K562 (cell line): ENCODE measurements around the gene PFKL. TPM values are rescaled to one million over a fixed set of nuclear protein-coding genes. Genes with fewer than 3 reads are reported as not detected.

Experiments used
- ATAC-seq: fragments of 200-7000 bp; cut with Tn5 transposase; 3 replicates; pipeline ENCODE4 v1.9.1; 2020; ENCODE audit warnings: moderate library complexity
- Bru-seq: library from RNA; stranded (reverse); fragments of 400-500 nt; gene quantifications from one replicate; lab custom pipeline; 2021; lab: Mats Ljungman, UMichigan
- BruChase-seq, 2 experiments: library from RNA; stranded (reverse); fragments of 400-500 nt; gene quantifications; one replicate each; lab custom pipeline; 2021; lab: Mats Ljungman, UMichigan
- BruUV-seq: library from RNA; stranded (reverse); fragments of 400-500 nt; replicated peaks from 2 replicates; lab custom pipeline; 2021; lab: Mats Ljungman, UMichigan
- CTCF ChIA-PET: fragments of 300-600 bp; formaldehyde crosslinking; extraction: SDS; loops from one replicate; lab custom pipeline; 2021; ENCODE audit warnings: low intra/inter-chr PET ratio; lab: Yijun Ruan, JAX
- POLR2A ChIA-PET: fragments of 300-600, 350-650 bp; sonication (Branson Sonifier 250); formaldehyde crosslinking; extraction: SDS; loops from one replicate; lab custom pipeline; 2021; ENCODE audit warnings: antibody characterized with exemption, inconsistent platforms; lab: Yijun Ruan, JAX
- DNase-seq, 4 experiments: peaks; one replicate each; pipeline versions ENCODE4 v3.0.0 to v3.0.0-alpha.2; 2011 to 2018; ENCODE audit warnings: low spot score in 3 of 4, mixed read lengths in 3 of 4; ENCODE audit errors: extremely low read depth in 1 of 4
- FAIRE-seq: peaks from 2 replicates; lab custom pipeline; 2011; peaks lifted over from hg19 to GRCh38; lab: Jason Lieb, UNC
- H2AFZ ChIP-seq: 2 replicates; pipeline ENCODE4 v1.6.0; 2011; ENCODE audit warnings: low read depth, low read length, control low read depth, inconsistent platforms
- H3K27ac ChIP-seq: fragments of 200-600 bp; 3 replicates; pipeline ENCODE4 v1.8.0; 2011; ENCODE audit warnings: low read depth, mild to moderate bottlenecking, control low read depth, inconsistent platforms, low read length, moderate library complexity, mixed read lengths; ENCODE audit errors: extremely low read depth
- H3K27me3 ChIP-seq, 2 experiments: fragments of 300-600 bp in 1 of 2; 2 replicates in 1 of 2; 3 replicates in 1 of 2; pipeline versions ENCODE4 v1.6.0 to v1.8.0; 2011; ENCODE audit warnings: inconsistent platforms in 2 of 2, low read length in 2 of 2, mild to moderate bottlenecking in 1 of 2, mixed read lengths in 1 of 2, moderate library complexity in 1 of 2; ENCODE audit not compliant: control insufficient read depth in 2 of 2, insufficient read depth in 2 of 2
- H3K36me3 ChIP-seq: fragments of 300-600 bp; 3 replicates; pipeline ENCODE4 v1.8.0; 2011; ENCODE audit warnings: mild to moderate bottlenecking, low read length, inconsistent platforms; ENCODE audit not compliant: control insufficient read depth, insufficient read depth
- H3K4me1 ChIP-seq, 2 experiments: fragments of 200-600 bp in 1 of 2; replicated peaks in 1 of 2; 2 replicates in 1 of 2; 3 replicates in 1 of 2; pipeline versions ENCODE4 v1.5.1 to v1.8.0; 2011; ENCODE audit warnings: inconsistent platforms in 2 of 2, low read length in 2 of 2, mild to moderate bottlenecking in 1 of 2, mixed read lengths in 1 of 2, moderate library complexity in 1 of 2; ENCODE audit not compliant: control insufficient read depth in 2 of 2, insufficient read depth in 2 of 2
- H3K4me2 ChIP-seq: 2 replicates; pipeline ENCODE4 v1.6.1; 2011; ENCODE audit warnings: low read length, control low read depth, inconsistent platforms, mixed read lengths; ENCODE audit not compliant: insufficient read depth
- H3K4me3 ChIP-seq: fragments of 200-600 bp; sonication (generic), shearing (Covaris generic); 2 replicates; pipeline ENCODE4 v1.5.1; 2016; ENCODE audit warnings: control low read depth, inconsistent platforms
- H3K79me2 ChIP-seq: fragments of 200-600 bp; 3 replicates; pipeline ENCODE4 v1.8.0; 2011; ENCODE audit warnings: low read length, inconsistent platforms; ENCODE audit not compliant: control insufficient read depth, insufficient read depth
- H3K9ac ChIP-seq, 2 experiments: 2 replicates each; pipeline versions ENCODE4 v1.6.0 to v1.6.1; 2011; ENCODE audit warnings: low read depth in 2 of 2, low read length in 2 of 2, control low read depth in 1 of 2, inconsistent platforms in 1 of 2, mild to moderate bottlenecking in 1 of 2, mixed read lengths in 1 of 2; ENCODE audit not compliant: insufficient read depth in 1 of 2
- H3K9me1 ChIP-seq: one replicate; pipeline ENCODE4 v1.6.0; 2011; ENCODE audit warnings: inconsistent platforms, mild to moderate bottlenecking, low read length, moderate library complexity; ENCODE audit not compliant: control insufficient read depth, insufficient read depth
- H3K9me3 ChIP-seq: replicated peaks from 2 replicates; pipeline ENCODE4 v1.5.1; 2011; ENCODE audit warnings: low read depth, low read length, inconsistent platforms; ENCODE audit not compliant: control insufficient read depth, insufficient read depth
- H4K20me1 ChIP-seq: replicated peaks from 2 replicates; pipeline ENCODE4 v1.6.1; 2011; ENCODE audit warnings: low read length, inconsistent platforms, mixed read lengths; ENCODE audit not compliant: control insufficient read depth, insufficient read depth
- PHF20 ChIP-seq: fragments of 450-650 bp; IDR thresholded peaks from 2 replicates; pipeline ENCODE4 v1.6.1; 2018; ENCODE audit not compliant: partially characterized antibody
- PHF8 ChIP-seq: fragments of 200-600 bp; sonication (generic); IDR thresholded peaks from 2 replicates; pipeline ENCODE4 v1.6.1; 2012; ENCODE audit warnings: mixed run types, mild to moderate bottlenecking, inconsistent platforms, low read length, moderate library complexity, borderline replicate concordance
- RCOR1 ChIP-seq, 2 experiments: IDR thresholded peaks; 2 replicates each; pipeline ENCODE4 v1.6.1; 2012; ENCODE audit warnings: low read depth in 2 of 2, low read length in 2 of 2, borderline replicate concordance in 1 of 2, improper control_type of control experiment in 1 of 2
- RNF2 ChIP-seq: sonication (generic); IDR thresholded peaks from 2 replicates; pipeline ENCODE4 v1.6.1; 2016
- ZEB2 ChIP-seq: fragments of 450-650 bp; IDR thresholded peaks from 2 replicates; pipeline ENCODE4 v1.6.1; 2016
- ZNF75A ChIP-seq: fragments of 450-650 bp; formaldehyde crosslinking; IDR thresholded peaks from 2 replicates; pipeline ENCODE4 v1.4.0; 2020; ENCODE audit warnings: mild to moderate bottlenecking
- WGBS: fragments of 100-300 bp; shearing (Covaris generic); methylation state at CpG from one replicate; pipeline ENCODE4 v1.1.6; 2016; ENCODE audit warnings: low coverage, mixed read lengths; ENCODE audit not compliant: insufficient coverage; ENCODE audit errors: missing lambda C conversion rate; 5-methylcytosine and 5-hydroxymethylcytosine counted together
- in situ Hi-C: fragments of 300-500 bp; cut with MboI; formaldehyde crosslinking; loops from 4 replicates; pipeline ENCODE4 v1.15.0; 2018; ENCODE audit warnings: inconsistent platforms, mixed read lengths
- intact Hi-C: fragments of 100-400 bp; cut with micrococcal nuclease; formaldehyde crosslinking; loops from 2 replicates; pipeline ENCODE4 v1.14.2; 2022
- long read RNA-seq, 3 experiments: library from polyadenylated mRNA in 2 of 3; library from RNA in 1 of 3; unstranded in 2 of 3; stranded (forward) in 1 of 3; transcript quantifications; one replicate each; pipeline ENCODE4 v2.0.0, GENCODE V29; 2019 to 2022
- polyA minus RNA-seq, 3 experiments: library from RNA; depleted of rRNA, polyadenylated mRNA; stranded (reverse); fragments of >200 nt; gene quantifications; 2 replicates each; pipeline ENCODE4 v1.2.3, GENCODE V29; 2011
- polyA plus RNA-seq, 8 experiments: library from polyadenylated mRNA; depleted of rRNA in 4 of 8; stranded (reverse) in 5 of 8; unstranded in 3 of 8; fragments of >200 nt; fragmentation: Nextera tagmentation in 2 of 8; fragmentation: Illumina TruSeq in 1 of 8; extraction: Ambion mirVana in 2 of 8; extraction: Trizol in 1 of 8; gene quantifications; 2 replicates each; pipeline versions ENCODE4 v1.2.1 to v1.2.3, GENCODE V29; 2011 to 2014; ENCODE audit warnings: inconsistent platforms in 1 of 8, missing spikeins in 1 of 8
- total RNA-seq, 7 experiments: library from RNA; depleted of rRNA in 6 of 7; stranded (reverse); fragments of >200 nt in 6 of 7; fragmentation: Illumina TruSeq in 2 of 7; extraction: Trizol in 2 of 7; gene quantifications; 2 replicates each; pipeline versions ENCODE4 v1.2.1 to v1.2.3, GENCODE V29; 2011 to 2021; ENCODE audit warnings: low replicate concordance in 1 of 7
- TF ChIP-seq, protein P1 (sequence below): fragments of 250-450 bp; sonication (Bioruptor Pico); IDR thresholded peaks from 2 replicates; pipeline ENCODE4 v1.4.0; 2020
- TF ChIP-seq, protein P2 (sequence below), 2 experiments: fragments of 250-450 bp in 1 of 2; fragments of 450-650 bp in 1 of 2; sonication (Bioruptor Pico) in 1 of 2; IDR thresholded peaks; 2 replicates each; pipeline versions ENCODE4 v1.6.1 to v1.8.0; 2016 to 2021; ENCODE audit warnings: mild to moderate bottlenecking in 2 of 2, moderate library complexity in 2 of 2, missing compliant biosample characterization in 1 of 2, missing genetic modification characterization in 1 of 2

Gene PFKL
- 83.4 and 274 TPM in 2 replicates for total RNA-seq (2011; cell fraction: chromatin; rRNA removed; ENCODE audit: low replicate concordance)
- 193 and 201 TPM in 2 replicates for total RNA-seq (2011; cell fraction: nucleolus; rRNA removed)
- 97.9 and 105 TPM in 2 replicates for total RNA-seq (2011; cell fraction: nucleoplasm; rRNA removed)
- 86.9 and 98.3 TPM in 2 replicates for total RNA-seq (2014; rRNA removed)
- 13.8 and 22.2 TPM in 2 replicates for total RNA-seq (2014; rRNA removed; fragmentation: Illumina TruSeq; extraction: Trizol)
- total RNA-seq (2015; rRNA removed; fragmentation: Illumina TruSeq; extraction: Trizol) = 45.6 and 45.8 TPM in 2 replicates
- total RNA-seq (2021) = 108 and 124 TPM in 2 replicates
- 50.0 and 84.1 TPM in 2 replicates for polyA plus RNA-seq (2011; rRNA removed)
- polyA plus RNA-seq (2011; cell fraction: cytosol; rRNA removed) = 68.5 and 125 TPM in 2 replicates
- 244 and 346 TPM in 2 replicates for polyA plus RNA-seq (2011; cell fraction: nucleus; rRNA removed)
- polyA plus RNA-seq (2012) = 106 and 149 TPM in 2 replicates
- 37.6 and 65.2 TPM in 2 replicates for polyA plus RNA-seq (2014; fragmentation: Illumina TruSeq; extraction: Trizol)
- 1 to 10 TPM; 1.1 to 3.9 TPM for polyA plus RNA-seq (2014; fragmentation: Nextera tagmentation; extraction: Ambion mirVana)
- 83.0 and 83.1 TPM in 2 replicates for polyA plus RNA-seq (2014; rRNA removed)
- polyA minus RNA-seq (2011; rRNA and poly(A)+ RNA removed) = 29.0 and 37.5 TPM in 2 replicates
- polyA minus RNA-seq (2011; cell fraction: cytosol; rRNA and poly(A)+ RNA removed) = 63.7 and 76.3 TPM in 2 replicates
- 42.3 and 49.5 TPM in 2 replicates for polyA minus RNA-seq (2011; cell fraction: nucleus; rRNA and poly(A)+ RNA removed)
- Bru-seq, nascent RNA = percentile 70 among the genes with signal in this experiment
- percentile 59 among the genes with signal in this experiment for BruChase-seq, experiment 1, labeled RNA remaining after a 2-hour chase
- percentile 61 among the genes with signal in this experiment for BruChase-seq, experiment 2, labeled RNA remaining after a 6-hour chase
- long read RNA-seq, experiment 1, transcript PFKL-201 (22 exons, 2,912 nt) = major isoform, 589 of 929 reads
- long read RNA-seq, experiment 1, partial matches to known transcripts = 220 of 929 reads
- long read RNA-seq, experiment 1, other reads (novel, unspliced or antisense) = 116 of 929 reads
- long read RNA-seq, experiment 2, transcript PFKL-204 (10 exons, 2,818 nt) = minor isoform, 10 of 154 reads
- long read RNA-seq, experiment 2, transcript PFKL-201 (22 exons, 2,912 nt) = major isoform, 62 of 154 reads
- long read RNA-seq, experiment 2, partial matches to known transcripts = 51 of 154 reads
- long read RNA-seq, experiment 2, other reads (novel, unspliced or antisense) = 29 of 154 reads
- long read RNA-seq, experiment 3, transcript PFKL-201 (22 exons, 2,912 nt) = major isoform, 39 of 71 reads
- long read RNA-seq, experiment 3, partial matches to known transcripts = 23 of 71 reads
- long read RNA-seq, experiment 3, other reads (novel, unspliced or antisense) = 9 of 71 reads

DNA sequence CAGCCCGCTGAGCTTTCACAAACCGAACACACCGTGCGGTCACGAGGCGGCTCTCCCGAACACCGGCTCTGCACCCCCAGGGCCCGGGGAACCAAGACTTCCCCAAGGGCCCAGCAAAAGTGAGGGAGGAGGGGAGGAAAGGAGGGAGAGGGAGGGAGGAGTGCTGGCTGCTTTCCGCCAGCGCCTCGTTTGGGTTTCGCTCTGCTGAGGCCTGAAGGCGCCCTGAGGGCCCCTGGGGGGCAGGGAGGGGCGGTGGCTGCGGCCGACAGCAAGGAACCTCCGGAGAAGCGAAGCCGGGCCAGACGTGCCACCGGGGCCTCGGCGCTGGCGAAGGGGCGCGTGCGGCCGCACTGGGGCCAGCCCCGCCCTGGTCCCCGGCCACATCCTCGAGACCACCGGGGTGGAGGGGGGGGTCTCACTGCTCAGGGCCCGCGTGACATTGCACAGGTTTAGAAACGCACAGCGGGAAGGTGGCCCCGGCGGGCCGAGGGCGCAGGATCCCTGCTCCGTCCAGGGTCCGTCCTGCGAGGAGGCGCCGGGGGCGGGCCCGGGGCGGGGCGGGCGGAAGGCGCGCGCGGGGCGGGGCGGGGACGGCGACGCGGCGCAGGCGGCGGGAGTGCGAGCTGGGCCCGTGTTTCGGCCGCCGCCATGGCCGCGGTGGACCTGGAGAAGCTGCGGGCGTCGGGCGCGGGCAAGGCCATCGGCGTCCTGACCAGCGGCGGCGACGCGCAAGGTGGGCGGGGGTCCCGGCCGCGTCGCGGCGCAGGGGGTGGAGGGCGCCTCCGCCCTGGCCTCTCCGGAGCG lies at the start of gene PFKL:
Gene PFKL, plus strand, starts transcription at position 596 of the 804 bp plus-strand sequence. Its CDS starts 53 bp downstream, at position 649.
- H3K79me2 ChIP-seq = peaks cover 40% of the 10 kb centered on the region
- H3K36me3 ChIP-seq = no peaks in the 10 kb centered on the region; the same call in 2 of the 3 replicates
- peak within 1 kb of the TSS; percentile 80 to 94 for H3K9ac ChIP-seq
- H3K9me1 ChIP-seq = peaks cover 11% of the 10 kb centered on the region
- POLR2A ChIA-PET = interaction anchor here (0.6 to 1.8 kb wide), 5 partner anchors 11 to 302 kb away, joined by 3 to 6 read pairs (median 3); no protein-coding TSS in a partner anchor
- ATAC-seq (peak; percentile 80), FAIRE-seq (peak; percentile 65), DNase-seq (peak; percentile 80 to 95 (median 93))
- intact Hi-C loops (no loop called here), in situ Hi-C loops (loop anchor here (25.0 kb wide), 1 partner anchor 137 kb away; no protein-coding TSS in a partner anchor)
- H3K27me3 ChIP-seq = no peaks in the 10 kb centered on the region
- H2AFZ ChIP-seq = peak within 1 kb of the TSS; percentile 96
- H3K4me1 ChIP-seq = peaks cover 13 to 76% of the 10 kb centered on the region in 2 experiments
- peak within 1 kb of the TSS; percentile 89 for H3K4me3 ChIP-seq
- peak within 1 kb of the TSS; percentile 83 for H3K27ac ChIP-seq
- CTCF ChIA-PET = no interaction called here
- peak within 1 kb of the TSS; percentile 87 for H3K4me2 ChIP-seq
- peaks cover 25% of the 10 kb centered on the region for H4K20me1 ChIP-seq
- H3K9me3 ChIP-seq = no peaks in the 10 kb centered on the region
- BruUV-seq = no TSS peak
- under 1% methylated on average over 59 of the region's 94 CpGs for WGBS
- TF ChIP-seq RCOR1 (IDR thresholded peaks at IDR 0.05; ENCODE audit: borderline replicate concordance in 1 of 2, low read depth in 2 of 2, low read length in 2 of 2) = 0 out of 4 replicates have a peak, but pooled peaks of 1 of the 2 experiments have one; percentile 4
- no peak for TF ChIP-seq ZEB2
- TF ChIP-seq PHF20 = peak; percentile 76
- peak; percentile 45; the same call in 1 of the 2 replicates for TF ChIP-seq RNF2
- peak; percentile 73; the same call in 1 of the 2 replicates for TF ChIP-seq PHF8
- no peak for TF ChIP-seq ZNF75A (CRISPR knock-in tag)
- TF ChIP-seq, protein P1, sequence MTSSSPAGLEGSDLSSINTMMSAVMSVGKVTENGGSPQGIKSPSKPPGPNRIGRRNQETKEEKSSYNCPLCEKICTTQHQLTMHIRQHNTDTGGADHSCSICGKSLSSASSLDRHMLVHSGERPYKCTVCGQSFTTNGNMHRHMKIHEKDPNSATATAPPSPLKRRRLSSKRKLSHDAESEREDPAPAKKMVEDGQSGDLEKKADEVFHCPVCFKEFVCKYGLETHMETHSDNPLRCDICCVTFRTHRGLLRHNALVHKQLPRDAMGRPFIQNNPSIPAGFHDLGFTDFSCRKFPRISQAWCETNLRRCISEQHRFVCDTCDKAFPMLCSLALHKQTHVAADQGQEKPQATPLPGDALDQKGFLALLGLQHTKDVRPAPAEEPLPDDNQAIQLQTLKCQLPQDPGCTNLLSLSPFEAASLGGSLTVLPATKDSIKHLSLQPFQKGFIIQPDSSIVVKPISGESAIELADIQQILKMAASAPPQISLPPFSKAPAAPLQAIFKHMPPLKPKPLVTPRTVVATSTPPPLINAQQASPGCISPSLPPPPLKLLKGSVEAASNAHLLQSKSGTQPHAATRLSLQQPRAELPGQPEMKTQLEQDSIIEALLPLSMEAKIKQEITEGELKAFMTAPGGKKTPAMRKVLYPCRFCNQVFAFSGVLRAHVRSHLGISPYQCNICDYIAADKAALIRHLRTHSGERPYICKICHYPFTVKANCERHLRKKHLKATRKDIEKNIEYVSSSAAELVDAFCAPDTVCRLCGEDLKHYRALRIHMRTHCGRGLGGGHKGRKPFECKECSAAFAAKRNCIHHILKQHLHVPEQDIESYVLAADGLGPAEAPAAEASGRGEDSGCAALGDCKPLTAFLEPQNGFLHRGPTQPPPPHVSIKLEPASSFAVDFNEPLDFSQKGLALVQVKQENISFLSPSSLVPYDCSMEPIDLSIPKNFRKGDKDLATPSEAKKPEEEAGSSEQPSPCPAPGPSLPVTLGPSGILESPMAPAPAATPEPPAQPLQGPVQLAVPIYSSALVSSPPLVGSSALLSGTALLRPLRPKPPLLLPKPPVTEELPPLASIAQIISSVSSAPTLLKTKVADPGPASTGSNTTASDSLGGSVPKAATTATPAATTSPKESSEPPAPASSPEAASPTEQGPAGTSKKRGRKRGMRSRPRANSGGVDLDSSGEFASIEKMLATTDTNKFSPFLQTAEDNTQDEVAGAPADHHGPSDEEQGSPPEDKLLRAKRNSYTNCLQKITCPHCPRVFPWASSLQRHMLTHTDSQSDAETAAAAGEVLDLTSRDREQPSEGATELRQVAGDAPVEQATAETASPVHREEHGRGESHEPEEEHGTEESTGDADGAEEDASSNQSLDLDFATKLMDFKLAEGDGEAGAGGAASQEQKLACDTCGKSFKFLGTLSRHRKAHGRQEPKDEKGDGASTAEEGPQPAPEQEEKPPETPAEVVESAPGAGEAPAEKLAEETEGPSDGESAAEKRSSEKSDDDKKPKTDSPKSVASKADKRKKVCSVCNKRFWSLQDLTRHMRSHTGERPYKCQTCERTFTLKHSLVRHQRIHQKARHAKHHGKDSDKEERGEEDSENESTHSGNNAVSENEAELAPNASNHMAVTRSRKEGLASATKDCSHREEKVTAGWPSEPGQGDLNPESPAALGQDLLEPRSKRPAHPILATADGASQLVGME (CRISPR knock-in tag) = 0 out of 2 replicates have a peak, but pooled peaks have one; percentile 48
- TF ChIP-seq, protein P2, sequence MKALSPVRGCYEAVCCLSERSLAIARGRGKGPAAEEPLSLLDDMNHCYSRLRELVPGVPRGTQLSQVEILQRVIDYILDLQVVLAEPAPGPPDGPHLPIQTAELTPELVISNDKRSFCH (CRISPR knock-in tag; IDR thresholded peaks at IDR 0.05) = no peak
- TF ChIP-seq, protein P2 (tag; IDR thresholded peaks at IDR 0.05) = peak; percentile 79; the same call in 1 of the 2 replicates
